M059J (cell line): ENCODE measurements around the gene SAG. TPM values are rescaled to one million over a fixed set of nuclear protein-coding genes. Genes with fewer than 3 reads are reported as not detected.
A peak's percentile ranks its signal among the peaks of the same experiment; 100 is the strongest.

ENCODE experiments used
- DNase-seq: peaks from one replicate; pipeline ENCODE4 v3.0.0-alpha.2; 2012; ENCODE audit warnings: low read depth
- total RNA-seq: library from RNA; depleted of rRNA; stranded (reverse); fragments of >200 nt; shearing (Covaris generic); gene quantifications from 2 replicates; pipeline ENCODE4 v1.2.3, GENCODE V29; 2014; rRNA removed

The SAG gene
- not detected in 2 replicates for total RNA-seq

DNA sequence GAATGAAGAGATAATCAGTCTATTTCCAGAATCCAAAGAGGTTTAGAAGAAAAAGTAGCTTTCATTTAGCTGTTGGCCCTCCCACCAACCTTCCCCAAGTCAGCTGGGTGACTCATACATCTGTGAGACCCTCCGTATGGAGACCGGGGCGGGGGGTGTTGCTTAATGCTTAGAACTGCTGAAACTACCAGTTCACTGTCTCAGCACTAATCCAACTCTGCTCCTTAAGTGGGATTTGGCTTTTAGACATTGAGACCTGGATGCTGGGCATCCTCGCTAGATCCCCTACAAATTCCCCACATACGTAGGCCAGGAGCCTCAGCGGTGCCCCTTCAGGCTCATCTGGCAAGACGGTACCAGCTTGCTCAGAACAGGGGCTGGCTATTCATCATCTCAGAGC lies at the start of gene SAG:
Gene SAG, plus strand, starts transcription at position 252 of the 400 bp plus-strand sequence. CDS start 1,374 bp downstream, outside the sequence.
- no peak for DNase-seq

DNA sequence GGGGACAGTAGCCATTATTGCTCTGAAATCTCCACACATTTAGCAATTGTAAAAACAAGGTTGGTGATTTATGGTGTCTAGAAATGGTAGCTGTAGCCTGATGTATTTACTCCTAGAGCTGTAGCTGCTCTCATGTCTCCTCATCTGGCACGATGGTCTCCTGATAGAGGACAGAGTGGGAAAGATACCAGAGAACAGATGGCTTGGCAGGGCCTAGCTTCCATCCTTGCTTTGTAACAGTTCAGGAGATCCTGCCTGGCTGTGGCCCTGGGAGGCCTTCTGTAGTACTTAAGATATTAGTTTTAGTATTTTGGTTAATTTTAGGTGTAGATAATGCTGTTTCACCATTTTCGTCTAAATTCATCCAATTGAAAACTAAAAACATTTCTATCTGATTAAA lies 49.4 kb upstream of the SAG start:
- no peak for DNase-seq

DNA sequence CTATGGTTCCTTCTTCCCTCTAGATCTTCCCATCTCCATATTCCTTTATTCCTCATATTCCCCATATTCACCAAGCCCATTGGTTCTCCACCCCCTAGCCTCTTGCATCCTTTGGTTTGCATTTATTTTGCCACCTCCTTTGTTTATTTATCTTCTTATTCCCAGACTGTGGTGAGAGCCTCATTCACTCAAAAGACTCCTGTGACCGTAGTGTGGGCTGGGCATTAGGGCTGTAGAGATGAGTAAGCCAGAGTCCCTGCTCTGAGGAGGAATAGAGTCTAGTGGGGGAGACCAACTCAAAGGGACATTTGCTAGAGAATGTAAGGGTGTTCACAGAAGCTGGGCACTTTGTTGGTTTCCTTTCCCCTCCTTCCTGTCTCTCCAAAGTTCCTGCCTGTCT lies 47.9 kb upstream of the SAG start:
- peak; percentile 59 for DNase-seq

DNA sequence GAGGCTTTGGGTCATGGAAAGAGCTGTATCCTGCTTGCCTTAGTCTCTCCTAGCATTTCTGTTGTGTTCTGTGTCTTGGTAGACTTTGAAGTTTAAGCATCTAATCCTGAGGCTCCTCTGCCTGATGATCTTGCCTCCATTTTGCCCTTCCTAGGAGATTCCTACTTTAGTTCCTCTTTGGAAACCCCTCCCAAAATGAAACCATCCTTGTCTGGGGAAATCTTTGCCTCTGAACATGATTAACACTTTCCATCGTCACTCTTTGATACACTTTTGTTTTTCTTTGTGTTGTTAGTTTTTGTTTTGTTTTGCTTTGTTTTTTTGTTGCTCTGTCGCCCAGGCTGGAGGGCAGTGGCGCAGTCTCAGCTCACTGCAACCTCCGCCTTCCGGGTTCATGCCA lies 47.0 kb upstream of the SAG start:
- DNase-seq = no peak

DNA sequence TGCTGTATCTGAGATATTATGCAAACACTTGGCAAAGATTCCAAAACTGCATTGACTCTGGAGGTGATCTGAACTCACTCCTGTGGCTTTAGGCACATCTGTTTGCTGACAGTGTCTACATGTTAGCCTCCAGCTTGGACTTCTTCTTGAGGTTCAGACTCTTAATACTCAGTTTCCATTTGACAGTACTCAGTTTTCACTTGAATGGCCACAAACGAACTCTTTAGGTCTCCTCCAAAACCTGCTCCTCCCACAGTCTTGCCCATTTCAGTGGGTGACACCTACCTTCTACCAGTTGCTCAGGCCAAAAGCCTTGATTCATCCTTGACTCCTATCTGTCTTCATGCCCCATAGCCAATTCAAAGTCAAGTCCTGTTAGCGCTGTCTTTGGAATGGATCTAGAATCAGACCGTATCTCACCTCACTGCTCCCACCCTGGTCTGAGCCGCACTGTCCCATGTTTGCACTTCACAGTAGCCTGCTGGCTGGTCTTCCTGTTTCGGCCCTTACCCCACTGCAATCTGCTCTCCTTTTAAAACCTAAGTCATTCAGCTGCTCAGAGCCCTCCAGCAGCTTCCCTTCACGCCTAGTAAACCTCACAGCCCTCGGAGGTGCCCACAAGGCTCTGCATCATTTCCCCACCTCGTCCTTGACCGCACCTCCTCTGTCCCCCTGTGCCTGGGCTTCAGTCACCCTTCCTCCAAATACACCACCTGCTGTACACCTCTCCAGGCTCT lies 45.6 kb upstream of the SAG start:
- no peak for DNase-seq

DNA sequence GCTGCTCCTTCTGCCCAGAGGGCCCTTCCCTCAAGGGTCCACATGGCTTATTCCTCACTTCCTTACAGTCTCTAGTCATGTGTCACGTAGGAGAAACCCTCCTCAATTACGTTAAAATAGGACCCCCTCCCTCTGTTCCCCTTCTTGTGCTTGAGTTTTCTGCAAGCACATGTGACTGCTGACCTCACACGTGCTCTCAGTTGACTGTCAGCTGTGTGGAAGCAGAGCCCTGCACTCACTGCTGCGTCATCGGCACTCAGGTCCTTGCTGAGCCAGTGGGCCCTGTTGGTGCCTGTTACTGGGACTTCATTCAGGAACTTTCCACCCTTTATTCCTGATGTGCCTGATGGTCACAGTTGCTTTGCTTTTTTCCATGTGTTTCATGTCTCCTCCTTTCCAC lies 45.1 kb upstream of the SAG start:
- no peak for DNase-seq

DNA sequence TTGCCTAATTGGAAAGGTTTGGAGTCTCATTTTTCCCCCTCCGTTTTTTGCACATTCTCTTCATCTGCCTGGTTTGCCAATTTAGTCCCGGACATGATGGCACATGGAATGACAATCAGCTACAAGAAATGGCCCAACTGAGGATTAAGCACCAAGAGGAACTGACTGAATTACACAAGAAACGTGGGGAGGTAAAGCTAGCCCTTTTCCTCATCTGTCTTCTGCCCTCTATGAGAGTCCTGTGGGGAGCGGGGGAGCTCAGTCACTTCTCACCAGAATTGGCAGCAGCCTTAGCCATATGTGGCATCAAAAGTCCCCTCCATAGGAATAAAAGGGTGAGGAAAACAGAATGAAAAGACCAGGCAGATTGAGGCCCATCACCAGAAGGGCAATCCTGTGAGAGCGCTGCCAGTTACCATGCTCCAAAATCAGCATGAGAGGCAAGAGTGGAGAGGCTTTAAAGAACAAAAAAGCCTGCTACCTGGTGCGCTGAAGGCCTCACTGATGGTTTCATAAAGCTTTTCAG lies 44.5 kb upstream of the SAG start:
- DNase-seq = no peak

DNA sequence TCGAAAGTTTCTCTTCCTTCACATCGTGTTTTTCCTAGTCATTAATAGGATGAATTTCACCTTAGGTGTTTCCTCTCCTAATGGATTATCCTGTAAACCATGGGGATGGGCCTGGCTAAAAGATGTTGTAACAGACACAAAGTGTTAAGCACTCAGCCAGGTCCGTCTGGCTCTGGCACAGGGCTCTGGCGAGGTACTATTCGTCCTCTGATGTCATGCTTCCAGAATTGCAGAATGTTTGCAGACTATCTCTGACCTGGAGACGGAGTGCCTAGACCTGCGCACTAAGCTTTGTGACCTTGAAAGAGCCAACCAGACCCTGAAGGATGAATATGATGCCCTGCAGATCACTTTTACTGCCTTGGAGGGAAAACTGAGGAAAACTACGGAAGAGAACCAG lies 42.9 kb upstream of the SAG start:
- DNase-seq = no peak

DNA sequence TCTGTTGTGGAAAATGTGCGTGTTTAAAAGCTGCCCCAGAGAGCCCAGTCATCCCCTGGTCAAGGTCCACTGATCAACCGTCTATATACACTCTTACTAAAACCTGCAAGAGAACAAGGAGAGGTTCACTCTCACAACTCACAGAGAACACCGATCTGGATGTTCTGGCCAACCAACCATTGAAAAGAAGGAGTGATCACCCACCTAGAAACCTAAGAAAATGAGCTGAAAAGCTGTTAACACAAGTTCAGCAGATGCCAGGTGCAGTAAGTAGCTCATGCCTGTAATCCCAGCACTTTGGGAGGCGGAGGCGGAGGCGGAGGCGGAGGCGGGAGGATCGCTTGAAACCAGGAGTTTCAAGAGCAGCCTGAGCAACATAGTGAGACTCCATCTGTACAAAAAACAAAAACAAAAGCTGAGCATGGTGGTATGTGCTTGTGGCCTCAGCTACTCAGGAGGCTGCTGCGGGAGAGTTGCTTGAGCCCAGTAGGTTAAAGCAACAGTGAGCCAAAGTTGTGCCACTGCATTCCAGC lies 41.7 kb upstream of the SAG start:
- DNase-seq = no peak

DNA sequence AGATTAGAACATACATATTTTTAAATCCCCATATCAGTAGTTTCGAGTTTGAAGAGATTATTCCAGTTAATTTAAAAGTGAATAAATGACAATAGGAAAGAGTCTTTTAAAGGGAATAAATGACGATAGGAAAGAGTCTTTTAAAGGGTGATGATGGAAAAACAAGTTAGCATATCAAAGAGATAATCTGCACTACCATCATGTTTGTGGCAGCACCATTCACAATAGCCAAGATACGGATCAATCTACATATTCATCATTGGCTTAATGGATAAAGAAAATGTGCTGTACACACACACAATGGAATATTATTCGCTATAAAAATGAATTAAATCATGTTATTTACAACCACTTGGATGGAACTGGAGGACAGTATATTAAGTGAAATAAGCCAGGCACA lies 41.1 kb upstream of the SAG start:
- no peak for DNase-seq

DNA sequence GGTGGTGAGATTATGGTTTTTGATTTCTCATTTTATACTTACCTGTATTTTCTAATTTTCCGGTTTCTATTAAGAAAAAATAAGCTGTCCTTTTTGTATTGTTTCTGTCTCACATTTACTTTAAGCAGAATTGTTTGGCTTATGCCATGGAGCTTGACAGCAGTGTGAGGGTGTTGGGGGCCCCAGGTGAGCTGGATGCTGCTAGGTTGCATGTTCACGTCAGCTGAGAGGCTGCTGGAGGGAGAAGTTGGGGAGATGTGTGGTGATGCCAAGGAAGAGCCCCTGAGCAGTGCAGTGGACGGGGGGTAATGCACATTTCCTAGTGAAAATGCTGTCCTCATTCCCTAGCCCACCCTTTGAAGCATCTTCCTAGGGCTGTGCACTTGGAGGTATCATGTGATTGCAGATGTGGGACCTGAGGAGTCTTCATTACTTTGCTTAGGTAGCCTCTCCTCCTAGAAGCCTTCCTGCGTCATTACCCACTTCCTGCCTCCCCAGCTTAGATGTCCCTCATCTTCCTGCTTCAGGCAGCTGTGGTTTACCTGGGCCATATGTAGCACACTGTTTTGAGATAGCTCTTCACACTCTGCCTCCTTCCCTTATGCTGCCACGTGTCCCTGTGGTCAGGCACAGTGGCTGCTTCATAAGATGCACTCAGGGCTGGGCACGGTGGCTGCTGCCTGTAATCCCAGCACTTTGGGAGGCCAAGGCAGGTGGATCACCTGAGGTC lies 39.9 kb upstream of the SAG start:
- DNase-seq = no peak

DNA sequence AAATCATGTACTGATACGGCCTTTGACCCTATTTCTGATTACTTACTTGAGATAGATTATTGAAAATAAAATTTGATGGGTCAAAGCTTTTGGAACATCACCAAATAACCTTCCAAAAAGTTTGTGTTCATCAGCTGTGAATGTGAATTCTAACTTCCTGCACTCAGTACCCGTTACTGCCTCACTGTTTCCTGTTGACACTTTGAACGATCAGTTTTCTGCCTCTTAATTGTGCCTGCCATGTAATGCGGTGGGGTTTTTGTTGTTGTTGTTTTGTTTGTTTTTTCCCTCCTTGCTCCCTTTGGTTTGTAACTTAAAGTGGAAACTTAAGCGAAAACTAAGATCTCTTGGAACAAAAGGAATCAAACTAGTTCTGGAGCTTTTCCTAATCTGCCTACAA lies 37.2 kb upstream of the SAG start:
- DNase-seq = no peak

DNA sequence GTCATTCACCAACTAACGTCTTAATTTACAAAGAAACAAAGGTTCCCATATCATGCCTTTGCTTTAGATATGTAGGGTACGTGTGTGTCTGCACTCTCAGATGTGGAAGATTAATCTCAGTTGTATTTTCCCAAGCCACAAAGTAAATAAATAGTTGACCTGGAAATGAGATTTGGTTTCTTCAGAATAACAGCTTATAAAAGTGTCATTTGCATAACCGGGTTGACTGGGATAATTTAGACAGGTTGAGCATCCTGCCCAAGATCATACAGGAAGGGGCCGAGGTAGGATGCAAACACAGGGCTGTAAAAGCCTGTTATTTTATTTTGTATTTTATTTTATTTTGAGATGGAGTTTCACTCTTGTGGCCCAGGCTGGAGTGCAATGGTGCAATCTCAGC lies 36.7 kb upstream of the SAG start:
- DNase-seq = no peak

DNA sequence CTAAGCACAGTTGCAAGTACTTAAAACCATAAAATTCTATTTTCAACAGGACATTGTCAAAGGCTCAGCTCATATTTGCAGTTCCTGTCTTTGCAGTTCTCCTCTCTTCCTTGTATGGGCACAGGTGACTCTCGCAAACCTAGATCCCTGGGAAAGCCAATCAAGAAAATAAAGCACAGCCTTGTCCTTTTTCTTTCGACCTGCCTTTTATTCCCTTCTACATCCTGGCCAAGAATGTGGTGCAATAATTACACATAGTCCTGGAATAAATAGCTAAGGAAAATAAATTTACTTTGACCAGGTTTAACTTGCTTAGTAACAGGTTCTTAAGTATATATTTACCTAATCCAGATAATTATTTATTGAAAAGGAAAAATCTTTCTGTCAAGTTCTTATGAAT lies 35.9 kb upstream of the SAG start:
- no peak for DNase-seq

DNA sequence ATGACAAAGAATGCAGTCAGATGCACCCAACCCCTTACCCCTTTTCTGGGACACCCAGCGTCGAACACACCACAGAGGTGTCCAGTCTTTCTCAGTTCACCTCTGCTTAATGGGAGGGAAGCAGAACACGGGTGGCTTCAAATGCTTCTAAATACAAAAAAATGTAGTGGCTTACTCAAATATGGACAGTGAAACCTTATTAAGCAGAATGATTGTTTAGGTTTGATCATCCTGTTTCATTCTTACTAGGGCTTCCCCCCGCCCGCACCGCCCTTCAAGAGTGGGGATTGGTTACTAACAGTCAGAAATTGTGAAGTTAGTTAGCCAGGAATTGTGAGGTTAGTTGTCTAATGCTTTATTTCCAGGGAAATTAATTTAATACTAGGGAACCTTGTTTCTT lies 34.5 kb upstream of the SAG start:
- no peak for DNase-seq

DNA sequence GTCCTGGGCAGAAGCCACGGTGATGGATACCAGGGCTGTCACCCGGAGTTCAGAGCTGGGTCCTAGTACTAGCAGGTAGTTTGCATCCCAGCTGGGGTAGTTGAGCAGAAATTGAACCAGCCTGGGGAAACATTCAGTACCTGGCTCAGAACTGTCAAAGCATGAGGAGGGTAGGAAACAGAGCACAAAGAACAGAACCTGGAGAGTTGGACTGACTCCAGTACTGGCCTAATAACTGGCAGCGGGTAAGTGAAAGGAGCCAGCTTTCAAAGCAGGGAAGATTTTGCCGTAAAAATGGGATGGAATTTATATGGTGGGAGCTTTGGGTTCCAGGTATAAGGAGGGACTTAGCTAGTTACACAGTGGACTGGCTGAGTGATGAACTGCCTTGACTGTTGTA lies 32.4 kb upstream of the SAG start:
- DNase-seq = no peak

DNA sequence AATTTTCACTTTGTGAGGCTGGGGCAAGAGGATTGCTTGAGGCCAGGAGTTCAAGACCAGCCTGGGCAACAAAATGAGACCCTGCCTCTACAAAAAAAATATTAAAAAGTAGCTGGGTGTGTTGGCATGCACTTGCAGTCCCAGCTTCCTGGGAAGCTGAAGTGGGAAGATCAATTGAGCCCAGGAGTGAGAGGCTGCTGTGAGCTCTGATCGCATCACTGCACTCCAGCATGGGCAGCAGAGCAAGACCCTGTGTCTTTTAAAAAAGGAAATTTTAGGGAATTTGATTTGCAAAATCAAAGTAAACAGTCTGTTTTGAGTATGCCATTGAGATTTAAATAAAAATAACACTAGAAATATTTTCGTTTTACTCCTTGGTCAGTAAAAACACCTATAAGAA lies 28.7 kb upstream of the SAG start:
- DNase-seq = no peak

DNA sequence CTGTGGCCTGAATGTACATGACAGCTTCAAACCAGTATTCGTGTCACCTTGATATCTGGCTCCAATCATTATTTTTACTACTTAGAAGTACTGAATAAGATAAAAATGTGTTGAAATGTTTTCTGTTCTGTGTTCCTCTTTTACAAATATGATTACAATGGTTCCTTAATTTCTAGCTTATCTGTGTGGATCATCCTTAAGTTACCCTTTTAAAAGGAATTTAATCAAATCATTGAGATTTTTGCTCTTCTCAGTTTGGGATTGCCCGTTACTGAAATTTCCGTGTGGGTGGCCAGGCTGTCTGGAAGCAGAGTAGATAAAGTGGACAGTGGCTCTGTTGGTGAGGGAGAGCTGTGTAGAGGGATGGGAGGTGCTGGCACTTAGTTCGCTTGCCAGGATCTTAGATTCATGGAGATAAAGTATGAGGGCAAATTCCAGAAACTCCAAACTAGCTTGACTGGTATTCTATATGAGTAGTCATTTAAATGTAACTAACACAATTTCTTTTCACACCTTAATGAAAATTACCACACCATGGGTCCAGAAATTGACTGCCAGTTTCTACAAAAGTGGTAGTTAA lies 27.4 kb upstream of the SAG start:
- no peak for DNase-seq

DNA sequence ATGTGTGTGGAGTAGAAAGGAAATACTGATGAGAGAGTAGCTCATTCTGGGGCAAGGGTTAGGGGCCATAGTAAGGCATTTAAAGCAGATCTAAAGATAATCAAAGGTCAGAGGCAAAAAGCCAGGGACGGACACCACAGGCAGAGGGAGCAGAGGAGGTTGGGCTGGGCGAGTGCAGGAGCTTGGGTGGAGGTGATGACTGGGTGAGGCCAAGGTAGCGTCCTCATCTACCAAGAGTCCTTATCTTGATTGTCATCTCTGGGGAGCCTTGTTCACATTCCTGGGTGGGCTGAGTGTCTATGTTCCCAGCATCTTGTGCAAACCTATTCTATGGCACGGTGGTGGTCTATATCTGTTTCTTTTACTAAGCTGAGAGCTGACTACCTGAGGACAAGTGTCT lies 26.1 kb upstream of the SAG start:
- DNase-seq = no peak

DNA sequence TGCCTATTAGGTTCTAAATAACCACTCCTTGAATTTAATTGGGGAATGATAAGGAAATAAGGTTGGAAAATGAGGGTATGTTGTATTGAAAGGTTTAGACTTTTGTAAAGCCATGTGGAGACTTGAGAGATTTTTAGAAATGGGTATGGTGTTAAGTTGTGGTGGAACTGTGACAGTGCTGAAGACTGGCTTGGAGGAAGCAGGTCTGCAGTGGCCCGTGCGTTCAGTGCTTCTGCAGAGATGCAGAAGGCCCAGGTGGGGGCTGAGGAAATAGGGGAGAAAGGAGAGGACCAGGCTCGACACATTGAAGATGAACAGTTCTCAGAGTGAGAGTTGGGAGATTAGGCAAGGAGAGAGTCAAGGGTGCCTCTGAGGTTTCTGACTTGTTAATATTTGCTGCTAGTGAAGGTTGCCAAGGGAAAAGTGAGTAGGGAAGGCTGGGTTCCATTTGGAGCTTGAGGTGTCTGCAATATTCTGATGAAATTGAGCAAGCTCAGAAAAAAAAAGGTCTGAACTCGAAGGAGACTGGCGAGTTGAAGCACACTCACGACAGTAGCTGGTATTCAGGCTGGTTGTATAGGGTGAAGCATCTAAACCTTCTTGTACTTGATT lies 25.5 kb upstream of the SAG start:
- no peak for DNase-seq

DNA sequence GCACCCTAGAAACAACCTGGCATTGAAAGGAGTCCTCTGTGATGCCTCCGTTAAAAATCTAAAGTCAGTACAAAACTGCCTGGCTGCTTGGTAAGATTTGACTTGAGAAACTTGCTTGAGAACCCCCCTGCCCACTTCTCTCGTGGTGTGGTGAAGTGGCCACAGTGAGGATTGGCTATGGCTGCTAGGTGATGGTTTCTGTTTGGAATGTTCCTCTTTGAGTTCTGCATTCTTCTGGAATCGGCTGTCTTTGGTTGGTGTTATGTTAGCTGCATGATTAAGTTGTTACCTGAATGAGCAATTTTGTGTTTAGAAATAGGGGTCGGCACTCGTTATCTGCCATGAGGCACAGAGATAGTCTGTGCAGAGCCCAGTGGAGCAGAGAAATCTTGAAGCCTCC lies 21.7 kb upstream of the SAG start:
- no peak for DNase-seq

DNA sequence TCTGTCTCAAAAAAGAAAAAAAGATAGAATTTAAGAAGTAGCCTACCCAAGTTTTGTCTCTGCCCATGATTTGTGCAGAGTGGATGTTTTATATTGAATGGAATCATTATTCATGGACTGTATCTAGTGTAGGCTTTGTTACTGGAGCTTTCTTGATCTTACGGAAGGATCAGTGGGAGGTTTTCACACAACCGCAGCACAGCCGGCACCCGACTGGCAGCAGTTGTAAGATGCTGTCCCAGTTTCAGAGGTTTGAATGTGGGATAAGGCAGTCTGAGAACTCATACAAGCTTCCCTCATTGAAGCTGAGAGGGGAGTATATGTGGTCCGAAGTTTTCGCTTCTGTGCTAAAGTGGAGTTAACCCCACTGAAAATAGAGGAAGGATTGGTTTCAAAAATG lies 19.7 kb upstream of the SAG start:
- DNase-seq = no peak
